Heart right ventricle (tissue), 16 donors: ENCODE results near the gene RPS4Y1. TPM values are rescaled to one million over a fixed set of nuclear protein-coding genes. Genes with fewer than 3 reads are reported as not detected.
"Not testable (repeated sequence)": the region's sequence is repeated elsewhere in the genome, so short reads cannot be mapped to it uniquely, and the experiment has no call there.

Experiments used
- ATAC-seq, 8 donors: fragments of 200-7000 bp; cut with Tn5 transposase; one replicate each; pipeline ENCODE4 v1.9.1; 2020; ENCODE audit warnings: mild to moderate bottlenecking in 8 of 8, moderate library complexity in 8 of 8, moderate number of reproducible peaks in 1 of 8
- DNase-seq, 2 donors: peaks; one replicate each; pipeline ENCODE4 v3.0.0-alpha.2; 2020
- H3K27ac ChIP-seq, 10 donors: fragments of 200-600 bp; sonication (generic) in 2 of 10; one replicate each; pipeline versions ENCODE4 v1.5.0 to v1.8.0; 2020 to 2022; ENCODE audit warnings: mild to moderate bottlenecking in 3 of 10
- H3K27me3 ChIP-seq, 7 donors: fragments of 200-600 bp; one replicate each; pipeline ENCODE4 v1.8.0; 2021 to 2022; ENCODE audit warnings: mild to moderate bottlenecking in 2 of 7
- H3K36me3 ChIP-seq, 9 donors: fragments of 200-600 bp; sonication (generic) in 1 of 9; one replicate each; pipeline versions ENCODE4 v1.5.0 to v1.8.0; 2020 to 2022; ENCODE audit warnings: mild to moderate bottlenecking in 2 of 9
- H3K4me1 ChIP-seq, 9 donors: fragments of 200-600 bp; sonication (generic) in 1 of 9; one replicate each; pipeline versions ENCODE4 v1.5.0 to v1.8.0; 2020 to 2022; ENCODE audit warnings: mild to moderate bottlenecking in 4 of 9
- H3K4me3 ChIP-seq, 10 donors: fragments of 200-600 bp; sonication (generic) in 2 of 10; one replicate each; pipeline versions ENCODE4 v1.5.0 to v1.8.0; 2020 to 2022; ENCODE audit warnings: mild to moderate bottlenecking in 7 of 10, moderate library complexity in 2 of 10
- H3K9me3 ChIP-seq, 11 donors: fragments of 200-600 bp in 10 of 11; sonication (generic) in 2 of 11; one replicate each; pipeline versions ENCODE4 v1.5.0 to v1.8.0; 2013 to 2022; ENCODE audit warnings: mild to moderate bottlenecking in 2 of 11, control low read depth in 1 of 11, moderate library complexity in 1 of 11
- WGBS, 2 donors: extraction: QIAGEN DNeasy Blood & Tissue Kit; methylation state at CpG; one replicate each; pipeline ENCODE4 v1.1.7; 2013; ENCODE audit warnings: inconsistent platforms in 1 of 2; 5-methylcytosine and 5-hydroxymethylcytosine counted together
- intact Hi-C, 10 donors: fragments of 100-400 bp; cut with DNase I; formaldehyde crosslinking; loops; one replicate each; pipeline versions ENCODE4 v1.11.1 to v1.14.2; 2022
- long read RNA-seq, 3 donors: library from polyadenylated mRNA; unstranded; transcript quantifications; one replicate each; pipeline ENCODE4 v2.0.0, GENCODE V29; 2020 to 2021
- polyA plus RNA-seq, 2 donors: library from polyadenylated mRNA; stranded (reverse); fragments of 200-250 nt; gene quantifications; one replicate each; pipeline ENCODE4 v1.2.3, GENCODE V29; 2013
- total RNA-seq, 10 donors: library from RNA; stranded (reverse); fragmentation: NEBNext Ultra II Directional in 3 of 10; extraction: Animal tissue kit (Norgen Biotek cat#: 25700) in 3 of 10; gene quantifications; one replicate each; pipeline versions ENCODE4 v1.2.1 to v1.2.4, GENCODE V29; 2021 to 2023
- TF ChIP-seq, protein P1 (sequence below), 9 donors: fragments of 200-600 bp; sonication (generic) in 2 of 9; IDR thresholded peaks; one replicate each; pipeline versions ENCODE4 v1.5.0 to v1.8.0; 2021 to 2022; ENCODE audit warnings: antibody characterized with exemption in 9 of 9, mild to moderate bottlenecking in 5 of 9, moderate library complexity in 1 of 9
- donor health status: Arrhythmogenic right ventricular cardiomyopathy.
- donor health status: ischemic (EF 13 %, LVEDD 7.1; RV severe dilation, severe dysfunction).
- donor health status: healthy with polysubstance abuse.
- donor health status: DM: no; HTN: yes; CAD: no.
- donor health status: DM: no; HTN: no; CAD: no.
- donor health status: ischemic (EF 25% LVEDD 6.9; RV normal size, moderate dysfunction).
- donor health status: ischemic (EF 25% LVEDD 5.7; RV mildly dilated, moderate dysfunction).
- donor health status: healthy.
- donor health status: DM: yes; HTN: yes; CAD: no.
- donor health status: Ischemic cardiomyopathy.
- donor health status: ischemic (EF 35%, LVEDD 5.7; RV mildly dilated, moderate dysfunction).
- donor health status: nonischemic (EF 11% LVEDD 7.7; RV severe dilation, severe dysfunction).
- donor health status: DM: yes; HTN: yes; CAD: no.
- donor health status: PGD.
- donor health status: ischemic (EF 29% LVEDD 5.4; RV normal size, mild dysfunction).
- donor health status: nonischemic (EF 23%, LVEDD 6.1; RV moderate dilation, normal function).

Gene RPS4Y1
- 100 to 1,000 TPM in 7 of 10 donors, not detected in 3; 148 to 211 (median 171) TPM for total RNA-seq
- 100 to 1,000 TPM; 213 to 421 TPM for polyA plus RNA-seq
- long read RNA-seq, donor 1, transcript RPS4Y1-201 (7 exons, 1,305 nt): major isoform, 129 of 140 reads
- long read RNA-seq, donor 1, partial matches to known transcripts: 8 of 140 reads
- long read RNA-seq, donor 1, other reads (novel, unspliced or antisense): 2 of 140 reads
- long read RNA-seq, donor 2: 0 reads
- long read RNA-seq, donor 3: 0 reads

DNA sequence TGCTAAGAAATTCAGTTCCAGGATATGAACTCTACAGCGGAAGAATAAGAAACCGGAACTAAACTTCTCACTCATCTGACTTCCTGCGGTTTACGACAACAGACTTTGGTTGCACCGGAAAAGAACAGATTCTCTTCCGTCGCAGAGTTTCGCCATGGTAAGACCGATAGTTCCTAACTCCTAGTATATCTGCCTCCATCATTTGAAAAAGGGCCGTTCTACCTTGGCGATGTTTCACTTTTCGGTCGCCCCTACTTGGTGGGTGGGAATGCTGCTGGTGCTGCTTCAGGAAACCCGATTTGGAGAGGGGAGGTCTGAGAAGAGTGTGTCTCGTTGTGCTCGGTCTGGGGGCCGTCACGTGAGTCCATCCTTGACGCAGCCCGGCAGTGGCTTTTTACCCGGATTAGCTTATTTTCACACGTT, at the start of gene RPS4Y1:
RPS4Y1 (plus strand) TSS at position 132 of the 423 bp plus-strand sequence; CDS start at position 155, 23 bp downstream.
- Histone ChIP-seq H3K27ac (peak within 1 kb of the TSS in 5 of 10 donors; percentile 31 to 67 (median 60)), H3K4me1 (peaks cover 0 to 11% (median 0%) of the 10 kb centered on the region in 9 donors), H3K36me3 (peaks cover 0 to 38% (median 0%) of the 10 kb centered on the region in 9 donors), H3K4me3 (peak within 1 kb of the TSS in 6 of 10 donors; percentile 56 to 70 (median 69)), H3K27me3 (no peaks in the 10 kb centered on the region), H3K9me3 (no peaks in the 10 kb centered on the region)
- DNase-seq: peak; percentile 6 to 38
- WGBS, 2 donors: 0 to 1% methylated on average over 22 of the region's 22 CpGs
- intact Hi-C loops: loop anchor here in 1 of 10 donors (10.0 kb wide), 1 partner anchor 93 kb away; the partner anchor contains the start of gene ZFY
- peak in 5 of 8 donors; percentile 74 to 92 (median 81) for ATAC-seq
- TF ChIP-seq, protein P1, sequence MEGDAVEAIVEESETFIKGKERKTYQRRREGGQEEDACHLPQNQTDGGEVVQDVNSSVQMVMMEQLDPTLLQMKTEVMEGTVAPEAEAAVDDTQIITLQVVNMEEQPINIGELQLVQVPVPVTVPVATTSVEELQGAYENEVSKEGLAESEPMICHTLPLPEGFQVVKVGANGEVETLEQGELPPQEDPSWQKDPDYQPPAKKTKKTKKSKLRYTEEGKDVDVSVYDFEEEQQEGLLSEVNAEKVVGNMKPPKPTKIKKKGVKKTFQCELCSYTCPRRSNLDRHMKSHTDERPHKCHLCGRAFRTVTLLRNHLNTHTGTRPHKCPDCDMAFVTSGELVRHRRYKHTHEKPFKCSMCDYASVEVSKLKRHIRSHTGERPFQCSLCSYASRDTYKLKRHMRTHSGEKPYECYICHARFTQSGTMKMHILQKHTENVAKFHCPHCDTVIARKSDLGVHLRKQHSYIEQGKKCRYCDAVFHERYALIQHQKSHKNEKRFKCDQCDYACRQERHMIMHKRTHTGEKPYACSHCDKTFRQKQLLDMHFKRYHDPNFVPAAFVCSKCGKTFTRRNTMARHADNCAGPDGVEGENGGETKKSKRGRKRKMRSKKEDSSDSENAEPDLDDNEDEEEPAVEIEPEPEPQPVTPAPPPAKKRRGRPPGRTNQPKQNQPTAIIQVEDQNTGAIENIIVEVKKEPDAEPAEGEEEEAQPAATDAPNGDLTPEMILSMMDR (IDR thresholded peaks at IDR 0.05): no peak

DNA sequence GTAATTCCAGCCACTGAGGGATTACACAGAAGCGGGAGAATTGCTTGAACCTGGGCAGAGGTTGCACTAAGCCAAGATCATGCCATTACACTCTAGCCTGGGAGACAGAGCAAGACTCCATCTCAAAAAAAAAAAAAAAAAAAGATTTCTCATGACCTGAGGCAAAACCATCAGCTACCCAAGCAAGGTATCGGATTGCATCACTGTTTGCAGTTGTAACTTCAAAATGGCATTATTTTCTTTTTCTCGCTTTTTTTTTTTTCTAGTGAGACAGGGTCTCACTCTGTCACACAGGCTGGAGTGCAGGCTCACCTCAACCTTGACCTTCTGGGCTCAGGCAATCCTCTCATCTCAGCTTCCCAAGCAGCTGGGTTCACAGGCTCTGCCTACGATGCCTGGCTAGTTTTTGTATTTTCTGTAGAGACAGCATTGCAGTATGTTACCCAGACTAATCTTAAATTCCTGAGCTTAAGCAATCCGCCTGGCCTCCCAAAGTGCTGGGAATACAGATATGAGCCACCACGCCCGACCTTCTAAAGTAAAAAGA, 44.4 kb upstream of the RPS4Y1 start:
- DNase-seq: no peak

DNA sequence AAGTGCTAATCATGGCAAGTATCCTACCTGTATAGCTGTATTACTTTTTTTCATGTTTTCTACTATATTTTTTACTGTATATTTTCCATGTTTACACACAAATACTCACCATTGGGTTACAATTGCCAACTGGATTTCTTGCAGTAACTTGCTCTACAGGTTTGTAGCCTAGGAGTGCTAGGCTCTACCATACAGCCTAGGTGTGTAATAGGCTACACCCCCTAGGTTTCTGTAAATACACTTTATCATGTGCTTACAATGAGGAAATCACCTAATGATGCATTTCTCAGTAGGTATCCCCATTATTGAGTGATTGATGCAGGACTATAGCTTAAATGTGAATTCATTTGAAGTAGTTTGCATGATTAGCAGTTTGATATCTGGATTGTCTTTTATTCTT, 43.4 kb upstream of the RPS4Y1 start:
- DNase-seq (no peak), ATAC-seq (no peak)
- Histone ChIP-seq H3K9me3 (no peaks in the 10 kb centered on the region), H3K4me3 (no peak overlapping the region), H3K27ac (no peak overlapping the region), H3K27me3 (no peaks in the 10 kb centered on the region), H3K4me1 (no peaks in the 10 kb centered on the region), H3K36me3 (no peaks in the 10 kb centered on the region)
- intact Hi-C loops: no loop called here
- TF ChIP-seq, protein P1 (IDR thresholded peaks at IDR 0.05): no peak

More for the DNA sequence above, 44.4 kb upstream of the RPS4Y1 start:
- TF ChIP-seq, protein P1 (IDR thresholded peaks at IDR 0.05): no peak
- H3K4me1 ChIP-seq: no peaks in the 10 kb centered on the region
- no peaks in the 10 kb centered on the region for H3K36me3 ChIP-seq
- intact Hi-C loops: no loop called here
- no peaks in the 10 kb centered on the region for H3K27me3 ChIP-seq
- WGBS, 2 donors: 69 to 73% methylated on average over 7 of the region's 7 CpGs
- no peak overlapping the region for H3K27ac ChIP-seq
- no peak for ATAC-seq
- H3K4me3 ChIP-seq: no peak overlapping the region
- H3K9me3 ChIP-seq: no peaks in the 10 kb centered on the region

DNA sequence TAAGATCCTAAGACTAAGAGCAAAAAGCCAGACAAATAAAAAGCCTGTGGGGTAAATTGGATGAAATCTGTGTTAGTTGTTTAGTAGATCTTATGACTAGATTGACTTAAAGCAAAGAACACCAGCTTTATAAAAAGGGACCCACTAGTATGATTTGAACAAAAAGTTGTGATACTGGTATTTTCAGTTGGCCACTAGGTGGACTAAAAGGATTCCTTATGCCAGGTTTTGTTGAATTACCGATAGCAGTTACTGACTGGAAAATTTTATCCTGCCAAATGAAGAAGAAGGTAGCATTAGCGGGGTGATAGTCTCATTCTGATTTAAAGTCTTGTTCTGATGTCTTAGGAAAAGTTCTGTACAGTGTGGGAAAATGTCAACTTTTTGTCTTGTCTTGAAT, 41.2 kb upstream of the RPS4Y1 start:
- DNase-seq (no peak), ATAC-seq (no peak)
- no peak overlapping the region for H3K27ac ChIP-seq
- no peaks in the 10 kb centered on the region for H3K27me3 ChIP-seq
- TF ChIP-seq, protein P1 (IDR thresholded peaks at IDR 0.05): peak in 3 of 9 donors; percentile 24 to 32 (median 29)
- no peaks in the 10 kb centered on the region for H3K4me1 ChIP-seq
- H3K4me3 ChIP-seq: no peak overlapping the region
- intact Hi-C loops: no loop called here
- 13 to 37% methylated on average over 2 of the region's 2 CpGs for WGBS, 2 donors
- no peaks in the 10 kb centered on the region for H3K9me3 ChIP-seq
- no peaks in the 10 kb centered on the region for H3K36me3 ChIP-seq

DNA sequence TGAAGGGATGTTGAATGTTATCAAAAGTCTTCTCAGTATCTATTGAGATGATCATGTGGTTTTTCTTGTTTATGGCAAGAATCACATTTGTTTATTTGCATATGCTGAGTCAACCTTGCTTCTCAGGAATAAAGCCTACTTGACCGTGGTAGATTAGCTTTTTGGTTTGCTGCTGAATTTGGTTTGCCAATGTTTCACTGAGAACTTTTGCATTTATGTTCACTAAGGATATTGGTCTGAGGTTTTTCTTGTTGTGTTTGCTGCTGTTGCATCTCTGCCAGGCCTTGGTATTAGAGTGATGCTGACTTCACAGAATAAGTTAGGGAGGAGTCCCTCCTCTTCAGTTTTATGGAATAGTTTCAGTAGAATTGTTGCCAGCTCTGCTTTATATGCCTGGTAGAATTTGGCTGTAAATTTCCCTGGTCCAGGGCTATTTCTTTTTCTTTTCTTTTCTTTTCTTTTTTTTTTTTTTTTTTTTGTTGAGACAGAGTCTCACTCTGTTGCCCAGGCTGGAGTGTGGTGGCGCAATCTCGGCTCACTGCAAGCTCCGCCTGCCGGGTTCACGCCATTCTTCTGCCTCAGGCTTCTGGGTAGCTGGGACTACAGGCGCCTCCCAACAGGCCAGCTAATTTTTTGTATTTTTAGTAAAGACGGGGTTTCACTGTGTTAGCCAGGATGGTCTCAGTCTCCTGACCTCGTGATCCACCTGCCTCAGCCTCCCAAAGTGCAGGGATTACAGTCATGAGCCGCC, 24.1 kb upstream of the RPS4Y1 start:
- ATAC-seq, H3K27ac ChIP-seq, intact Hi-C loops, H3K36me3 ChIP-seq, DNase-seq, H3K4me1 ChIP-seq, H3K4me3 ChIP-seq, H3K27me3 ChIP-seq, H3K9me3 ChIP-seq: not testable (repeated sequence)
- WGBS, 2 donors: 89 to 91% methylated on average over 9 to 10 of the region's 10 CpGs
